Measurements from ENCODE around the gene CERK. TPM values are rescaled to one million over a fixed set of nuclear protein-coding genes. Genes with fewer than 3 reads are reported as not detected.

CERK gene
- total RNA-seq, 1 donor from 2014 or later = 26.1 TPM

DNA sequence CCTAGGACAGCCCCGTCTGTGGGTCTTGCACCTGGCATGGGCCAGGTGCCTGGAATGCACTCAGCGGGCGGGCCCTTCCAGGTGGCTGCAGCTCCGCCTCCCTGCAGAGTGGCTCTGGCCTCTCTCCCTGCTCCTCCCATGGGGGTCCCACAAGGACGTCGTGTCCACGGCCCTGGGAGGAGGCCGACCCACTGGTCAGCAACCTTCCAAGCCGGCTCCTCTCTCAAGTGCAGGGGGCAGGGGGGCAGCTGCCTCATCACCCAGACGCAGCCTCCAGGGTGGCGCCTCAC, 41.9 kb downstream of the CERK start:
- peaks cover 100% of the 10 kb centered on the region for H3K36me3 ChIP-seq
- TF ChIP-seq CTCF (IDR thresholded peaks at IDR 0.05) = no peak
- peak; percentile 41 to 69 for ATAC-seq

DNA sequence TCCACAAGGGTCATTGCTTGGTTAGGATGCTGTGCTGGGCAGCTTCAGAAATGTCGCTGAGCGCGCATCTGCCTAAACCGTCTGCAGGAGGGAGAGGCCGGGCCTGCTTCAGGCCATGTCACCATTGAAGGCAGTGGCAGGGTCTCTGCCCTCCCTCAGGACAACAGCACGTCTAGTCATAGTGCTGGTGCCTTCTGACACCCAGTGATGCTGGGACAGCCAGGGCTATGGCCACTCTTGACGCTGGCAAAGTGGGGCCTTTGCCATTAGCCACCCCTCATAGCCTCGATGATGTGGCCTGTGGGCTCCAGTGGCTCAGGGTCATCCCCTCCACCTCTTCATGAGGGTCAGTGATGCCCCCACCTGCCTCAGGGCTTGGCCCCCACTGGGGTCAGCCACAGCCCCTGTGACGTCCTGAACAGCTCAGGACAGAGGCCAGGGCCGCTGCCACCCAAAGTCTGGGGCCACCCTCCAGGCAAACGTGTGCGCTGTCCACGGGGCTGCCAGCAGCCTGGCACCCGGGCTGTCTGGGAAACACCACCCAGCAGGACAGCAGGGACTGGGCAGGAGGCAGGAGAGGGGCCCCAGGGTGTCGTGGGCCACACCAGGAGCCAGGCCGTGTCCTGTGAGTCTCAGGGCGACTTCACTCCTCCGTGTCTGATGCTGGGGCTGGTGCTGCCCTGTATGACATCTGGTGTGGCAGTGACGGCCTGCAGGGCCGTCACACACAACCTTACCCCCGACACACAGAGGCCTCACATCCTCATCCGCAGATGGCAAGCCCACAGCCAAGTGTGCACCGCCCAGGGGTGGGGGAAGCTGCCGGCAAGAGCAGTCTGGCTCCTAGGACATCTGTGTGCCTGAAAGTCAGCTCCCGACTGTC, 42.5 kb downstream of the CERK start:
- DNase-seq (peak; percentile 45), ATAC-seq (peak; percentile 4 to 26)
- H3K4me3 ChIP-seq = no peak overlapping the region
- TF ChIP-seq CTCF (IDR thresholded peaks at IDR 0.05) = no peak
- H3K27me3 ChIP-seq (ENCODE audit: low read depth) = no peaks in the 10 kb centered on the region
- no peaks in the 10 kb centered on the region for H3K4me1 ChIP-seq
- no peaks in the 10 kb centered on the region for H3K9me3 ChIP-seq
- peaks cover 100% of the 10 kb centered on the region for H3K36me3 ChIP-seq
- intact Hi-C loops (cut with DNase I) = no loop called here
- no peak overlapping the region for H3K27ac ChIP-seq

More for the DNA sequence above, 41.9 kb downstream of the CERK start:
- intact Hi-C loops (cut with DNase I) = no loop called here
- Histone ChIP-seq H3K4me1 (no peaks in the 10 kb centered on the region), H3K27me3 (ENCODE audit: low read depth) (no peaks in the 10 kb centered on the region), H3K4me3 (no peak overlapping the region), H3K27ac (no peak overlapping the region), H3K9me3 (no peaks in the 10 kb centered on the region)
- DNase-seq = no peak

GRCh38 chr22:46694416-46695170, 43.5 kb downstream of the CERK start:
- Histone ChIP-seq H3K27ac (no peak overlapping the region), H3K36me3 (peaks cover 100% of the 10 kb centered on the region), H3K4me1 (no peaks in the 10 kb centered on the region), H3K9me3 (no peaks in the 10 kb centered on the region), H3K27me3 (ENCODE audit: low read depth) (no peaks in the 10 kb centered on the region), H3K4me3 (no peak overlapping the region)
- DNase-seq (peak; percentile 29), ATAC-seq (no peak)
- intact Hi-C loops (cut with DNase I) = no loop called here
- TF ChIP-seq CTCF (IDR thresholded peaks at IDR 0.05) = no peak

DNA sequence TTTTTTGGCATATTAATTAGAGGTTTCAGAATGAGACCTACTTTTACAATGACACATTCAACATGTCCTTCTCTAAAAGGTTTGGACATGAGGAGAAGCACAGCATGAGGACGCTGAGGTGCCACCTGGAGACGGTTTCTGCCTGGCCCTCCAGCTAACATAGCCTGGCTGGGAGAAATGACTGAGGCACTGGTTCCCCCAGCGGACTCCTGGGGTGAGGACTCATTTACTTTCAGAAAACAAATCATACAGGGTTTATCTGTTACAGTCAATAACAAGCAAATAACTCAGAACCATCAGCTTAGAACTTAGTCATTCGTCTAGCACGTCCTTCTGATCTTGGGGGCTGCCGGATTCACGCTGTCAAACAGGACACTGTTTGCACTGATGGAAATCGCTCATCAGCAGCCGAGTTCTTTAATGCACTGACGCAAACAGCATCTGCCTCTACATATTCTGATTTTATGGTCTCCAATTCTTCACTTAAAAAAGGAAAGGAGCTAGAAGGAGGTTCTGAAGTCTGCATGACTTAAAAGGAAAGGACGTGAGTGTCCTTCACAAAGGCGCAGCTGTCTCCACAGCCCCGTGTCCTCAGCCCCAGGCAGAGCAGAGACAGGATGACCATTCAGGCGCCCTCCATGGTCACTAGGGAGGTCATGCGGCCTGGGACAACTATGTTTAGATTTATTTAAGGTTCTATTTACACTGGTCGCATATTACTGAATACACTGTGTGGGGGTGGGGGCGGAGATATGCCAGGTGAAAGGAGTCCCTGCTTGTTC, 44.2 kb downstream of the CERK start:
- no peak overlapping the region for H3K4me3 ChIP-seq
- DNase-seq = no peak
- ATAC-seq = no peak
- H3K27me3 ChIP-seq (ENCODE audit: low read depth) = no peaks in the 10 kb centered on the region
- TF ChIP-seq CTCF (IDR thresholded peaks at IDR 0.05) = no peak
- H3K4me1 ChIP-seq = no peaks in the 10 kb centered on the region
- H3K27ac ChIP-seq = no peak overlapping the region
- H3K9me3 ChIP-seq = no peaks in the 10 kb centered on the region
- intact Hi-C loops (cut with DNase I) = no loop called here
- H3K36me3 ChIP-seq = peaks cover 100% of the 10 kb centered on the region

- Histone ChIP-seq H3K4me1 (peaks cover 3% of the 10 kb centered on the region), H3K27me3 (ENCODE audit: low read depth) (no peaks in the 10 kb centered on the region), H3K36me3 (peaks cover 100% of the 10 kb centered on the region), H3K9me3 (no peaks in the 10 kb centered on the region), H3K27ac (no peak overlapping the region), H3K4me3 (no peak overlapping the region)
- intact Hi-C loops (cut with DNase I) = no loop called here
- ATAC-seq = no peak
- TF ChIP-seq CTCF (IDR thresholded peaks at IDR 0.05) = no peak
- peak; percentile 28 for DNase-seq
Measured at GRCh38 chr22:46691571-46691970, 46.5 kb downstream of the CERK start.
